ENCODE data around the gene CSPG4.
"Not testable (repeated sequence)": the region's sequence is repeated elsewhere in the genome, so short reads cannot be mapped to it uniquely, and the experiment has no call there.

Gene CSPG4, protein sequence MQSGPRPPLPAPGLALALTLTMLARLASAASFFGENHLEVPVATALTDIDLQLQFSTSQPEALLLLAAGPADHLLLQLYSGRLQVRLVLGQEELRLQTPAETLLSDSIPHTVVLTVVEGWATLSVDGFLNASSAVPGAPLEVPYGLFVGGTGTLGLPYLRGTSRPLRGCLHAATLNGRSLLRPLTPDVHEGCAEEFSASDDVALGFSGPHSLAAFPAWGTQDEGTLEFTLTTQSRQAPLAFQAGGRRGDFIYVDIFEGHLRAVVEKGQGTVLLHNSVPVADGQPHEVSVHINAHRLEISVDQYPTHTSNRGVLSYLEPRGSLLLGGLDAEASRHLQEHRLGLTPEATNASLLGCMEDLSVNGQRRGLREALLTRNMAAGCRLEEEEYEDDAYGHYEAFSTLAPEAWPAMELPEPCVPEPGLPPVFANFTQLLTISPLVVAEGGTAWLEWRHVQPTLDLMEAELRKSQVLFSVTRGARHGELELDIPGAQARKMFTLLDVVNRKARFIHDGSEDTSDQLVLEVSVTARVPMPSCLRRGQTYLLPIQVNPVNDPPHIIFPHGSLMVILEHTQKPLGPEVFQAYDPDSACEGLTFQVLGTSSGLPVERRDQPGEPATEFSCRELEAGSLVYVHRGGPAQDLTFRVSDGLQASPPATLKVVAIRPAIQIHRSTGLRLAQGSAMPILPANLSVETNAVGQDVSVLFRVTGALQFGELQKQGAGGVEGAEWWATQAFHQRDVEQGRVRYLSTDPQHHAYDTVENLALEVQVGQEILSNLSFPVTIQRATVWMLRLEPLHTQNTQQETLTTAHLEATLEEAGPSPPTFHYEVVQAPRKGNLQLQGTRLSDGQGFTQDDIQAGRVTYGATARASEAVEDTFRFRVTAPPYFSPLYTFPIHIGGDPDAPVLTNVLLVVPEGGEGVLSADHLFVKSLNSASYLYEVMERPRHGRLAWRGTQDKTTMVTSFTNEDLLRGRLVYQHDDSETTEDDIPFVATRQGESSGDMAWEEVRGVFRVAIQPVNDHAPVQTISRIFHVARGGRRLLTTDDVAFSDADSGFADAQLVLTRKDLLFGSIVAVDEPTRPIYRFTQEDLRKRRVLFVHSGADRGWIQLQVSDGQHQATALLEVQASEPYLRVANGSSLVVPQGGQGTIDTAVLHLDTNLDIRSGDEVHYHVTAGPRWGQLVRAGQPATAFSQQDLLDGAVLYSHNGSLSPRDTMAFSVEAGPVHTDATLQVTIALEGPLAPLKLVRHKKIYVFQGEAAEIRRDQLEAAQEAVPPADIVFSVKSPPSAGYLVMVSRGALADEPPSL (N-terminal part only)

DNA sequence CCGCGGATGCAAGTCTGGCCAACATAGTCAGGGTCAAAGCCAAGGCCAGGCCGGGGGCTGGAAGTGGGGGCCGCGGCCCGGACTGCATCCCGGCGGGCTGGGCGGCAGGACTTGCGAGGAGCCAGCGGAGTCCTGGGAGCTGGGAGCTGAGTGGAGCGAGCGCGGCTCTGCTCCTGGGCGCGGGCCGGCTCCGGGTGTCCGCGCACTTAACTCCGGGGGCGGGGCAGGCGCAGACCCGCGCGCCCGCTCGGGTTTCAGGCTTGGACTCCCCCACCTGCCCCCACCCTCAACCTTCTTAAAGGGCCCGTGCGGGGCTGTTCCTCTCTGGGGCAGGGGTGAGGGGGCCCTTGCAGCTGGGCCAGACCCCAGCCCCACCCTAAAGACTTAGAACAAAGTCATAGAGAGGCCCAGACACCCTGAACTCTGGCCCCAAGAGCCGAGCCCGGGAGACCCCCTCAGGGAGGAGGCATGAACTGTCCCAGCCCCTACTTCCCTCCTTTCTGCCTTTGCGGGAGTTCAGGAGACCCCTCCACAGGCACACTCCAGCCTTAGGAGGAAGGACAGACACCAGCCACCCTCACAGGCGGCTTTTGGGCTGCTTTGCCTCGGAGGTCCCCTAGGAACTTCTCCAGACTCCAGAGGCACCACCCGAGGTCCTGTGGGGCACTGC is at the start of gene CSPG4:
CSPG4 (minus strand) TSS at position 181 of the 670 bp plus-strand sequence; CDS start at position 88, 93 bp downstream.
- peak within 1 kb of the TSS; percentile 2 for H3K4me3 ChIP-seq (ENCODE audit: severe bottlenecking)
- ATAC-seq (ENCODE audit: low read depth) (peak; percentile 22; the same call in 2 of the 3 replicates), DNase-seq (ENCODE audit: low spot score) (no peak)
- H3K27me3 ChIP-seq (ENCODE audit: insufficient read depth, poor library complexity, severe bottlenecking) = no peaks in the 10 kb centered on the region
- TF ChIP-seq, protein P1, sequence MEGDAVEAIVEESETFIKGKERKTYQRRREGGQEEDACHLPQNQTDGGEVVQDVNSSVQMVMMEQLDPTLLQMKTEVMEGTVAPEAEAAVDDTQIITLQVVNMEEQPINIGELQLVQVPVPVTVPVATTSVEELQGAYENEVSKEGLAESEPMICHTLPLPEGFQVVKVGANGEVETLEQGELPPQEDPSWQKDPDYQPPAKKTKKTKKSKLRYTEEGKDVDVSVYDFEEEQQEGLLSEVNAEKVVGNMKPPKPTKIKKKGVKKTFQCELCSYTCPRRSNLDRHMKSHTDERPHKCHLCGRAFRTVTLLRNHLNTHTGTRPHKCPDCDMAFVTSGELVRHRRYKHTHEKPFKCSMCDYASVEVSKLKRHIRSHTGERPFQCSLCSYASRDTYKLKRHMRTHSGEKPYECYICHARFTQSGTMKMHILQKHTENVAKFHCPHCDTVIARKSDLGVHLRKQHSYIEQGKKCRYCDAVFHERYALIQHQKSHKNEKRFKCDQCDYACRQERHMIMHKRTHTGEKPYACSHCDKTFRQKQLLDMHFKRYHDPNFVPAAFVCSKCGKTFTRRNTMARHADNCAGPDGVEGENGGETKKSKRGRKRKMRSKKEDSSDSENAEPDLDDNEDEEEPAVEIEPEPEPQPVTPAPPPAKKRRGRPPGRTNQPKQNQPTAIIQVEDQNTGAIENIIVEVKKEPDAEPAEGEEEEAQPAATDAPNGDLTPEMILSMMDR (IDR thresholded peaks at IDR 0.05; ENCODE audit: poor library complexity, severe bottlenecking) = no peak
- no peak within 1 kb of the TSS for H3K27ac ChIP-seq (ENCODE audit: poor library complexity, severe bottlenecking)
- peaks cover 3% of the 10 kb centered on the region for H3K4me1 ChIP-seq (ENCODE audit: insufficient read depth, poor library complexity, severe bottlenecking)
- H3K36me3 ChIP-seq (ENCODE audit: low read depth) = no peaks in the 10 kb centered on the region
- no peaks in the 10 kb centered on the region for H3K9me3 ChIP-seq (ENCODE audit: severe bottlenecking)

DNA sequence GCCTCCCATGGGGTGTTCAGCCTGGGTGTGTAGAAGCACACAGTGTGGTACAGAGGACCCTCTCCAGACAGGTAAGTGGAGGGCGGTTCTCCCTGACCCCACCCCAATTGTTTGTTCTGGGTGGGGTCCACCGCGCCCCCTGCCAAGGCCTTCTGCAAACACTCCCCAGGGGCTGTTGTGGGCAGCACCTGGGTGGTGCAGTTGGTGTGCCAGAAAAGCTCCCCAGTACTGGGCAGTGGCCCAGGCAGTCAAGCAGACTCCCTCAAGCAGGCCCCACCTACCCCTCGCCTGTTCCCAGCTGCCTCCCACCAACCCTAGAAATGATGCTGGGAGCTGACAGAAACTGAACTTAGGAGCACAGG is 49.7 kb upstream of the CSPG4 start:
- H3K36me3 ChIP-seq (ENCODE audit: low read depth); ATAC-seq (ENCODE audit: low read depth); H3K4me1 ChIP-seq (ENCODE audit: insufficient read depth, poor library complexity, severe bottlenecking); H3K4me3 ChIP-seq (ENCODE audit: severe bottlenecking); H3K27me3 ChIP-seq (ENCODE audit: insufficient read depth, poor library complexity, severe bottlenecking); H3K9me3 ChIP-seq (ENCODE audit: severe bottlenecking); DNase-seq (ENCODE audit: low spot score); H3K27ac ChIP-seq (ENCODE audit: poor library complexity, severe bottlenecking): not testable (repeated sequence)

DNA sequence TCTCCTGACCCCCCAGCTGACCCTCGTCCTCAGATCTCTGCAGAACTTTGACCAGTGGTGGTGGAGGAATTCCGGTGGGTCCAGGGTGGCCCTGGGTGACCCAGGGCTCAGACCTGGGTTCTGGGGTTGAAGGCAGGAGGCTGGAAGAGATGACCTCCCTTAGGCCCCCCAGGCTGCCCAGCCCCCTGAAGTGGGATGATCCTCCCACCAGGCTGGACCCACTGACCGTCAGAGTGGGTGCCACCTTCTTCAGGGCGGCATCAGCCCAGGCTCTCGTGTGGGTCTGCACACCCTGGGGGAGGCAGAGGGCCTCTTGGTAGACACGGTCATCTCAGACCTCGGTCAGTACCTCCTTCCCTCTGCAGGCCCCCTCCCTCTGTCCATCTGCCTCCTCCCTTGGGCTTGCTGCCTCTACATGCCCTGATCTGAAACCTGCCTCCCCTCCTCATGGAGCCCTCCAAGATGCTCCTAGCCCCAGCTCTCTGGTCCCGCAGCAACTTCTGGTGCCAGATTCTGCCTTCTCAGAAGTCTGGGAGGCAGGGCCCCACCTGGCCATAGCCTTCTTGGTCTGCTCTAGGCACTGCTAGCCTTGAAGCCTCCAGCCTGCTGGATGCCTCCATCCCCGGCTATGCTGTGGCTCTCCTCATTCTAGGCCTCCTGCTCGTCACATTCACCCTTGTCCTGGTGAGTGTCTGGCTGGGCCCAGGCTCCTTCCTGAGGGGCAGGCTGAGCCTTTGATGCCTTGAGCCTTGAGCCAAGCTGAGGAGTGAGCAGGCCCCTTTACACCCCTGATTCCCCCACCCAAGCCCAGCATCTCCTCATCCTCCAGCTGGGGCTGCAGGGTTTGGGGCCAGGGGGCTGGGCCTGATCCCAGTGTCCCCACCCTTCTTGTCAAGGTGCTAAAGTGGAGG is 49.1 kb upstream of the CSPG4 start:
- H3K27me3 ChIP-seq (ENCODE audit: insufficient read depth, poor library complexity, severe bottlenecking) = no peaks in the 10 kb centered on the region
- H3K4me3 ChIP-seq (ENCODE audit: severe bottlenecking) = no peak overlapping the region
- H3K27ac ChIP-seq (ENCODE audit: poor library complexity, severe bottlenecking) = no peak overlapping the region
- no peaks in the 10 kb centered on the region for H3K36me3 ChIP-seq (ENCODE audit: low read depth)
- TF ChIP-seq, protein P1 (IDR thresholded peaks at IDR 0.05; ENCODE audit: poor library complexity, severe bottlenecking) = no peak
- no peak for DNase-seq (ENCODE audit: low spot score)
- H3K9me3 ChIP-seq (ENCODE audit: severe bottlenecking) = no peaks in the 10 kb centered on the region
- H3K4me1 ChIP-seq (ENCODE audit: insufficient read depth, poor library complexity, severe bottlenecking) = peaks cover 5% of the 10 kb centered on the region
- ATAC-seq (ENCODE audit: low read depth) = no peak

DNA sequence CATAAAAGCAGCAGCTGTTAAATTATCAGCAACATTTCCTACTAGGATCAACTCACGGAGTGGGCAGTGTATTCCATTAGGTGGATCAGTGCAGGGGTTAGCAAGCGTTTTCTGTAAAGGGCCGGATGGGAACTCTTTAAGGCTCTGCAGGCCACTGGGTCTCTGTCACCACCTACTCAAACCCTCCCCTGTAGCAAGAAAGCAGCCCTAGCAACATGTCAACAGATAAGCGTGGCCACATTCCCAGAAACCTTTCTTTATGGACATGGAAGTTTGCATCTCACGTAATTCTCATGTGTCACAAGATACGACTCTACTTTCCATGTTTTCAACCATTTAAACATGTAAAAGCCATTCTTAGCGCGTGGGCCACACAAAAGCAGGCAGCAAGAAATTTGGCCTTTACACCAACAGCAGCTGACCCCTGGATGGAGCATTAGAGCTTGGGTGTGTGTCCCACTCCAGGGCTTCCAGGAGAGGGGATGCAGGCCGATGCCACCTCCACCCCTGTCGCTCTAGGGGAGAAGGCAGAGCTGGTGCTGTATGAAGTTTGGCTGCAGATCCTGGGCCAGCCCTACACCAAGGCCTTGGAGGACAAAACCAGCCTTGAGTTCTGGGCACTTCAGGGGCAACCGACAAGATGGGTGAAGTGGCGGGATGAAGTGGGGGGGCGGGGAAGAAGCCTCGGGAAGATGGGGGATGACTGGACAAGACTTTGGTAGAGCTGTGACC is 48.2 kb upstream of the CSPG4 start:
- Histone ChIP-seq H3K4me3 (ENCODE audit: severe bottlenecking) (no peak overlapping the region), H3K27ac (ENCODE audit: poor library complexity, severe bottlenecking) (no peak overlapping the region), H3K4me1 (ENCODE audit: insufficient read depth, poor library complexity, severe bottlenecking) (peaks cover 5% of the 10 kb centered on the region), H3K36me3 (ENCODE audit: low read depth) (no peaks in the 10 kb centered on the region), H3K9me3 (ENCODE audit: severe bottlenecking) (no peaks in the 10 kb centered on the region), H3K27me3 (ENCODE audit: insufficient read depth, poor library complexity, severe bottlenecking) (no peaks in the 10 kb centered on the region)
- ATAC-seq (ENCODE audit: low read depth) (no peak), DNase-seq (ENCODE audit: low spot score) (no peak)
- TF ChIP-seq, protein P1 (IDR thresholded peaks at IDR 0.05; ENCODE audit: poor library complexity, severe bottlenecking) = no peak

DNA sequence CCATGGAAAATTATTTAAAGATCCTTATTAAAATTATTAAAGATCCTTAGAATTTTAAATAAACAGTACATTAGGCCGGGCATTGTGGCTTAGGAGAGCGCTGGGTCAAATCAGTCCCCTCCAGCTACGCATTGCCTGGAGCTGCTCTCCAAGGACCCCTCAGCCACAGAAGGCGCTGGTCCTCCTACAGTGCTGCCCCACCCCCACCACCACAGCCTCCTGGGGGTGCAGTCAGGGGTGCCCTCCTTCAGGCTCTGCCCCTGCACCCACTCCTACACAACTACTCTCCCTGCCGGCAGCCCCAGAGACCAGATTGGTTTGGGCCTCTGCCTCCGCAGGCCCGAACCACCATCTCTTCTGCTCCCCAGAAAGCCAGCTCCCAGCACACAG is 47.5 kb upstream of the CSPG4 start:
- H3K27me3 ChIP-seq (ENCODE audit: insufficient read depth, poor library complexity, severe bottlenecking); H3K4me1 ChIP-seq (ENCODE audit: insufficient read depth, poor library complexity, severe bottlenecking); H3K9me3 ChIP-seq (ENCODE audit: severe bottlenecking); ATAC-seq (ENCODE audit: low read depth); H3K36me3 ChIP-seq (ENCODE audit: low read depth); DNase-seq (ENCODE audit: low spot score); H3K4me3 ChIP-seq (ENCODE audit: severe bottlenecking); H3K27ac ChIP-seq (ENCODE audit: poor library complexity, severe bottlenecking): not testable (repeated sequence)
